ENCODE results near the gene ATP1B4. TPM values are rescaled to one million over a fixed set of nuclear protein-coding genes. Genes with fewer than 3 reads are reported as not detected.
"Not testable (repeated sequence)": the region's sequence is repeated elsewhere in the genome, so short reads cannot be mapped to it uniquely, and the experiment has no call there.

Gene ATP1B4
- total and polyA plus RNA-seq, 2 donors (not counting 1 experiment from before 2014, with no cell fraction given), result not detected

DNA sequence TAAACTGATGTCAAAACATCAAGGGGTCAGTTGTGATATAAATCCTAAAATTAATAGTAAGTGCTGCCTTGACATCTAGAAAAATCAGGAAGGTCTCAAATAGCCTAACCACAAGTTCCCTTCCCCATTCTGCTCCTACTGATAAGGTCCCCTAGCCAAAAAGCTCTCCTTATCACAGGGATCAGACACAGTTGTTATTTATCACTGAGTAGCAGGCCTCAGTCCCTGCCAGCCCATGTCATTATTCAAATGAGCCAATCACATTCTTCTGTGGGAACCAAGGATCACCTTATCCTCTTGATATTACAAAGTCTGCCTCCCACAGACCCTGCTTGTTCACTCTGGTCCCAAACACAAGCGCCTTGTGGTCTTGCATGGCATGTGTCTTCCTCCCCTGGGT lies 27.3 kb upstream of the ATP1B4 start:
- TF ChIP-seq, protein P1, sequence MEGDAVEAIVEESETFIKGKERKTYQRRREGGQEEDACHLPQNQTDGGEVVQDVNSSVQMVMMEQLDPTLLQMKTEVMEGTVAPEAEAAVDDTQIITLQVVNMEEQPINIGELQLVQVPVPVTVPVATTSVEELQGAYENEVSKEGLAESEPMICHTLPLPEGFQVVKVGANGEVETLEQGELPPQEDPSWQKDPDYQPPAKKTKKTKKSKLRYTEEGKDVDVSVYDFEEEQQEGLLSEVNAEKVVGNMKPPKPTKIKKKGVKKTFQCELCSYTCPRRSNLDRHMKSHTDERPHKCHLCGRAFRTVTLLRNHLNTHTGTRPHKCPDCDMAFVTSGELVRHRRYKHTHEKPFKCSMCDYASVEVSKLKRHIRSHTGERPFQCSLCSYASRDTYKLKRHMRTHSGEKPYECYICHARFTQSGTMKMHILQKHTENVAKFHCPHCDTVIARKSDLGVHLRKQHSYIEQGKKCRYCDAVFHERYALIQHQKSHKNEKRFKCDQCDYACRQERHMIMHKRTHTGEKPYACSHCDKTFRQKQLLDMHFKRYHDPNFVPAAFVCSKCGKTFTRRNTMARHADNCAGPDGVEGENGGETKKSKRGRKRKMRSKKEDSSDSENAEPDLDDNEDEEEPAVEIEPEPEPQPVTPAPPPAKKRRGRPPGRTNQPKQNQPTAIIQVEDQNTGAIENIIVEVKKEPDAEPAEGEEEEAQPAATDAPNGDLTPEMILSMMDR (conservative IDR thresholded peaks at IDR 0.05 in 1 of 2, IDR thresholded peaks at IDR 0.05 in 1 of 2; ENCODE audit: low read depth in 1 of 2, low read length in 2 of 2), result no peak
- no peak for TF ChIP-seq EZH2 (IDR thresholded peaks at IDR 0.05; ENCODE audit: low read length, missing control alignments)
- H3K9ac ChIP-seq (ENCODE audit: insufficient read depth, low read length), result no peak overlapping the region
- H3K27me3 ChIP-seq (ENCODE audit: control insufficient read depth, insufficient read depth, low read length), result no peaks in the 10 kb centered on the region
- no peaks in the 10 kb centered on the region for H3K4me1 ChIP-seq (ENCODE audit: control insufficient read depth, extremely low read depth, insufficient read depth, low read length)
- no peaks in the 10 kb centered on the region for H4K20me1 ChIP-seq (ENCODE audit: control insufficient read depth, extremely low read depth, insufficient read depth, low read length)
- no peak overlapping the region for H3K4me3 ChIP-seq (replicated peaks in 1 of 4; ENCODE audit: control extremely low read depth in 1 of 4, insufficient read depth in 1 of 4, low read depth in 3 of 4, low read length in 4 of 4)
- no peak overlapping the region for H2AFZ ChIP-seq (ENCODE audit: low read length)
- no peak overlapping the region for H3K4me2 ChIP-seq (ENCODE audit: extremely low read depth, insufficient read depth, low read length)
- no peaks in the 10 kb centered on the region for H3K9me3 ChIP-seq (ENCODE audit: control insufficient read depth, insufficient read depth, low read depth, low read length)
- no peak for DNase-seq (ENCODE audit: low read depth in 2 of 2)
- no peaks in the 10 kb centered on the region for H3K36me3 ChIP-seq (ENCODE audit: control insufficient read depth, insufficient read depth, low read length)
- H3K27ac ChIP-seq (ENCODE audit: insufficient read depth, low read length), result no peak overlapping the region
- H3K79me2 ChIP-seq (ENCODE audit: control insufficient read depth, insufficient read depth, low read length), result no peaks in the 10 kb centered on the region

DNA sequence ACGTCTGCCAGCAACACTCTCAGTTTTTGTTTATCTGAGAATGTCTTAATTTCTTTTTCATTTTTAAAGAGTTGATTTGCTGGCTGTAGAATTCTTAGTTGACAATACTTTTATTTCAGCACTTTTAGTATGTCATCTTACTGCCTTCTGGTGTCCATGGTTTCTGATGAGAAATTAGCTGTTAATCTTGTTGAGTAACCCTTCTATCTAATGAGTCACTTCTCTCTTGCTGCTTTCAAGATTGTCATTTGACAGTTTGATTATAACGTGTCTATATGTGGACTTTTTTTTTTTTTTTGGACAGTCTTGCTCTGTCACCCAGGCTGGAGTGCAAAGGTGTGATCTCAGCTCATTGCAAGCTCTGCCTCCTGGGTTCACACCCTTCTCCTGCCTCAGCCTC lies 26.6 kb upstream of the ATP1B4 start:
- DNase-seq (ENCODE audit: low read depth in 2 of 2), result no peak
- TF ChIP-seq, protein P1 (conservative IDR thresholded peaks at IDR 0.05 in 1 of 2, IDR thresholded peaks at IDR 0.05 in 1 of 2; ENCODE audit: low read depth in 1 of 2, low read length in 2 of 2), result no peak
- TF ChIP-seq EZH2 (IDR thresholded peaks at IDR 0.05; ENCODE audit: low read length, missing control alignments), result no peak

DNA sequence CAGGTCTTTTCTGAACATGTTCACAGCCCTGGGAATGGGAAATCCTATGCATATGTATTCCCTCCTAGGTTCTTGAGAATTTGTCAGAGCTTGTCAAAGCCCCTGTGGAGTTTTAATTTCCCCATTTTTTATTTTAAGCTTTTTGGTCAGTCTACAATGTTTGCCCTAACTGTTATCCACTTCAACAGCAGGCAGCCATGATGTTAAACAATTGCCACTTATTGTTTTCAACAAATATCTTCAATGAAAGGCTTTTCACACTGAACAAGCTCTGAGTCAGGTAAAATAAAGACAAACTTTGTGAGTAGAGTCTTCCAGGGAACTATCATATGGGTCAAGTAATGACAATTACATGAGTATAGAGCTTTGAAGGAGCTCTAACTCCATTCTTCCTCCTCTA lies 25.0 kb upstream of the ATP1B4 start:
- no peaks in the 10 kb centered on the region for H3K79me2 ChIP-seq (ENCODE audit: control insufficient read depth, insufficient read depth, low read length)
- TF ChIP-seq, protein P1 (conservative IDR thresholded peaks at IDR 0.05 in 1 of 2, IDR thresholded peaks at IDR 0.05 in 1 of 2; ENCODE audit: low read depth in 1 of 2, low read length in 2 of 2), result no peak
- no peak for TF ChIP-seq EZH2 (IDR thresholded peaks at IDR 0.05; ENCODE audit: low read length, missing control alignments)
- no peak overlapping the region for H3K27ac ChIP-seq (ENCODE audit: insufficient read depth, low read length)
- no peak for DNase-seq (ENCODE audit: low read depth in 2 of 2)
- no peaks in the 10 kb centered on the region for H3K4me1 ChIP-seq (ENCODE audit: control insufficient read depth, extremely low read depth, insufficient read depth, low read length)
- H3K4me3 ChIP-seq (replicated peaks in 1 of 4; ENCODE audit: control extremely low read depth in 1 of 4, insufficient read depth in 1 of 4, low read depth in 3 of 4, low read length in 4 of 4), result no peak overlapping the region
- no peak overlapping the region for H3K9ac ChIP-seq (ENCODE audit: insufficient read depth, low read length)
- no peak overlapping the region for H2AFZ ChIP-seq (ENCODE audit: low read length)
- no peaks in the 10 kb centered on the region for H3K36me3 ChIP-seq (ENCODE audit: control insufficient read depth, insufficient read depth, low read length)
- no peaks in the 10 kb centered on the region for H4K20me1 ChIP-seq (ENCODE audit: control insufficient read depth, extremely low read depth, insufficient read depth, low read length)
- H3K27me3 ChIP-seq (ENCODE audit: control insufficient read depth, insufficient read depth, low read length), result no peaks in the 10 kb centered on the region
- no peak overlapping the region for H3K4me2 ChIP-seq (ENCODE audit: extremely low read depth, insufficient read depth, low read length)
- no peaks in the 10 kb centered on the region for H3K9me3 ChIP-seq (ENCODE audit: control insufficient read depth, insufficient read depth, low read depth, low read length)

More for the DNA sequence above, 26.6 kb upstream of the ATP1B4 start:
- no peak overlapping the region for H3K27ac ChIP-seq (ENCODE audit: insufficient read depth, low read length)
- H3K9me3 ChIP-seq (ENCODE audit: control insufficient read depth, insufficient read depth, low read depth, low read length), result no peaks in the 10 kb centered on the region
- H4K20me1 ChIP-seq (ENCODE audit: control insufficient read depth, extremely low read depth, insufficient read depth, low read length), result no peaks in the 10 kb centered on the region
- no peak overlapping the region for H3K9ac ChIP-seq (ENCODE audit: insufficient read depth, low read length)
- H3K79me2 ChIP-seq (ENCODE audit: control insufficient read depth, insufficient read depth, low read length), result no peaks in the 10 kb centered on the region
- H3K4me1 ChIP-seq (ENCODE audit: control insufficient read depth, extremely low read depth, insufficient read depth, low read length), result no peaks in the 10 kb centered on the region
- H3K27me3 ChIP-seq (ENCODE audit: control insufficient read depth, insufficient read depth, low read length), result no peaks in the 10 kb centered on the region
- no peak overlapping the region for H3K4me3 ChIP-seq (replicated peaks in 1 of 4; ENCODE audit: control extremely low read depth in 1 of 4, insufficient read depth in 1 of 4, low read depth in 3 of 4, low read length in 4 of 4)
- H2AFZ ChIP-seq (ENCODE audit: low read length), result no peak overlapping the region
- H3K36me3 ChIP-seq (ENCODE audit: control insufficient read depth, insufficient read depth, low read length), result no peaks in the 10 kb centered on the region
- H3K4me2 ChIP-seq (ENCODE audit: extremely low read depth, insufficient read depth, low read length), result no peak overlapping the region

DNA sequence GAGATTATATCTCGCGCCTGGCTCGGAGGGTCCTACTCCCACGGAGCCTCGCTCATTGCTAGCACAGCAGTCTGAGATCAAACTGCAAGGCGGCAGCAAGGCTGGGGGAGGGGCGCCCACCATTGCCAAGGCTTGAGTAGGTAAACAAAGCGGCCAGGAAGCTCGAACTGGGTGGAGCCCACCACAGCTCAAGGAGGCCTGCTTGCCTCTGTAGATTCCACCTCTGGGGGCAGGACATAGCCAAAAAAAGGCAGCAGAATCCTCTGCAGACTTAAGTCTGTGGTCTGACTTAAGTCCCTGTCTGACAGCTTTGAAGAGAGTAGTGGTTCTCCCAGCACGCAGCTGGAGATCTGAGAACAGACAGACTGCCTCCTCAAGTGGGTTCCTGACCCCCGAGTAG lies 17.3 kb upstream of the ATP1B4 start:
- not testable (repeated sequence) for H4K20me1 ChIP-seq (ENCODE audit: control insufficient read depth, extremely low read depth, insufficient read depth, low read length); H3K36me3 ChIP-seq (ENCODE audit: control insufficient read depth, insufficient read depth, low read length); H3K79me2 ChIP-seq (ENCODE audit: control insufficient read depth, insufficient read depth, low read length); H2AFZ ChIP-seq (ENCODE audit: low read length); H3K9ac ChIP-seq (ENCODE audit: insufficient read depth, low read length); H3K27ac ChIP-seq (ENCODE audit: insufficient read depth, low read length); H3K4me1 ChIP-seq (ENCODE audit: control insufficient read depth, extremely low read depth, insufficient read depth, low read length); H3K27me3 ChIP-seq (ENCODE audit: control insufficient read depth, insufficient read depth, low read length); H3K9me3 ChIP-seq (ENCODE audit: control insufficient read depth, insufficient read depth, low read depth, low read length); H3K4me3 ChIP-seq (replicated peaks in 1 of 4; ENCODE audit: control extremely low read depth in 1 of 4, insufficient read depth in 1 of 4, low read depth in 3 of 4, low read length in 4 of 4); H3K4me2 ChIP-seq (ENCODE audit: extremely low read depth, insufficient read depth, low read length); DNase-seq (ENCODE audit: low read depth in 2 of 2)
